Stimulated activated CD4-positive, alpha-beta T cell treated with anti-CD3 and anti-CD28 coated beads, TNF-alpha, amount 100 ng/mL, for 4 hours (primary cell): ENCODE measurements around the gene TGOLN2.
A peak's percentile ranks its signal among the peaks of the same experiment; 100 is the strongest.
"Not testable (repeated sequence)": the region's sequence is repeated elsewhere in the genome, so short reads cannot be mapped to it uniquely, and the experiment has no call there.

Experiments
- DNase-seq, 3 experiments: peaks; one replicate each; pipeline ENCODE4 v3.0.0-alpha.2; 2020; ENCODE audit warnings: low read depth in 3 of 3

The TGOLN2 gene

GRCh38 chr2:85340034-85340892 is 12.5 kb upstream of the TGOLN2 start:
- no peak for DNase-seq

DNA sequence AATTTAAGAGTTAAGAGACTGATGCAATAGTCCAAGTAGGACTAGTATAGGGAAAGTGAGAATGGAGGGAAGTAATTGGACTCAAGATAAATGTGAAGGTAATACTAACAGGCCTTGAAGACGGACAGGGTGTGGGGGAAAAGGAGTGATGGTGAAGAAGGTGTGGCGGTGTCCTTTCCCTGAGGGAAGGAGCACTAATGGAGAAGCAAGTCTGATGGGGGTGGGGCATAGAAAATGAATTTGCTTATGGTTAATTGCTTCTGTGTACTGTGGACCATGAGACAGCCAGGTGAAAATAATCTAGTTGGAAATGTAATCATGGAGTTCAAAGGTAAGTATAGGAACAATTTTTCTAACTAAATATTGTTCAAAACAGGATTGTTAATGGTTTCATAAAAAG is 7.1 kb upstream of the TGOLN2 start:
- no peak for DNase-seq

DNA sequence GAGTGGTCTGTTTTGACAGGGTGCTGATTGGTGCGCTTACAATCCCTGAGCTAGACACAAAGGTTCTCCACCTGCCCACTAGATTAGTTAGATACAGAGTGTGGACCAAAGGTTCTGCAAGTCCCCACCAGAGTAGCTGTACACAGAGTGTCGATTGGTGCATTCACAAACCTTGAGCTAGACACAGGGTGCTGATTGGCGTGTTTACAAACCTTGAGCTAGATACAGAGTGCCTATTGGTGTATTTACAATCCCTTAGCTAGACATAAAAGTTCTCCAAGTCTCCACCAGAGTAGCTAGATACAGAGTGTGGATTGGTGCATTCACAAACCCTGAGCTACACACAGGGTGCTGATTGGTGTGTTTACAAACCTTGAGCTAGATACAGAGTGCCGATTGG is 6.1 kb upstream of the TGOLN2 start:
- DNase-seq = not testable (repeated sequence)

DNA sequence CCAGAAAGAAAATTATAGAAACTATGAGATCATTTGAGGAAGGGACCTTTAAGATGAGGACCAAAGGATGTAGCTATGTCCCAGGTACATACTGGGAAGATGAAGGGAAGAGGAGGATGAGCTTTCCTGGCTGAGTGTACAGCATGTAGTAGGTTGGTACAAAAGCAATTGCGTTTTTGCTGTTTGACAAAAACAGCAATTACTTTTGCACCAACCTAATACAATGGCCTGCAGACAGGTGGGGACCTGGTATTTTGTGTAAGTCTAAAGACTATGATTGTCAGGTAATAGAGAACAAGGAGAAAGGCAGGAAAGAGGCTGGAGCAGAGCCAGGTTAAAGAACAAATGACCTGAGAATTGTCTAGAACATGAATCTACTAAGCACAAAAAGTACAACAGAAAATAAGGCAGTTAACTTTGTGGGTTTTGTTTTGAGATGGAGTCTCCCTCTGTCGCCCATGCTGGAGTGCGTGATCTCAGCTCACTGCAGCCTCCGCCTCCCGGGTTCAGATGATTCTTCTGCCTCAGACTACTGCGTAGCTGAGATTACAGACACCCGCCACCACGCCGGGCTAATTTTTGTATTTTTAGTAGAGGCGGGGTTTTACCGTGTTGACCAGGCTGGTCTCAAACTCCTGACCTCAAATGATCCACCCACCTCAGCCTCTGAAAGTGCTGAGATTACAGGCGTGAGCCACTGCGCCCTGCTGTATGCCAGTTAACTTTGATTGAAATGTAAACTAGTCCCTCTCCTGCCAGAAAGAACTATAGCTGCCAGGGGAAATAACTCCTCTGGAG is 3.2 kb upstream of the TGOLN2 start:
- DNase-seq = no peak

DNA sequence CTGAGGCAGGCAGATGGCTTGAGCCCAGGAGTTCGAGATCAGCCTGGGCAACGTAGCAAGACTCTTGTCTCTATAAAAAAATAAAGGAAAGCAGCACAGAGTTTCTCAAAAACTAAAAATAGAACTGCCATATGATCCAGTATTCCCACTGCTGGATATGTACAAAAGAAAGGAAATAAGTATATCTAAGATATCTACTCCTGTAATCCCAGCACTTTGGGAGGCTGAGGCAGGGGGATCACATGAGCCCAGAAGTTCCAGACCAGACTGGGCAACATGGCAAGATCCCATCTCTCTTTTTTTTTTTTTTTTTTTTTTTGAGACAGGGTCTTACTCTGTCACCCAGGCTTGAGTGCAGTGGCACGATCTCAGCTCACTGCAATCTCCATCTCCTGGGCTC is 1.9 kb upstream of the TGOLN2 start:
- not testable (repeated sequence) for DNase-seq

DNA sequence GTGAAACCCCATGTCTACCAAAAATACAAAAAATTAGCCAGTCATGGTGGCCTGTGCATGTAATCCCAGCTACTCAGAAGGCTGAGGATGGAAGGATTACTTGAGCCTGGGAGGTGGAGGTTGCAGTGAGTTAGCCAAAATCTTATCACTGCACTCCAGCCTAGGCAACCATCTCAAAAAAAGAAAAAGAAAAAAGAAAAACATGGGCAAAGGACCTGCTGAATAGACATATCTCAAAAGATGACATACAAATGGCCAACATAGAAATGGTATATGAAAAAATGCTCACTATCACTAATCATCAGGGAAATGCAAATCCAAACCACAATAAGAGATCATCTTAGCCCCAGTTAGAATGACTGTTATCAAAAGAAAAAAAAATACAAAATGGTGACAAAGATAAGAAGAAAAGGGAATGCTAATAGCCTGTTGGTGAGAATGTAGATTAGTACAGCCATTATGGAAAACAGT is 1.4 kb upstream of the TGOLN2 start:
- no peak for DNase-seq

- peak in 1 of 3 experiments; percentile 23 for DNase-seq
These were observed 498 bp downstream of the TGOLN2 start for GRCh38 chr2:85327160-85327821.

DNA sequence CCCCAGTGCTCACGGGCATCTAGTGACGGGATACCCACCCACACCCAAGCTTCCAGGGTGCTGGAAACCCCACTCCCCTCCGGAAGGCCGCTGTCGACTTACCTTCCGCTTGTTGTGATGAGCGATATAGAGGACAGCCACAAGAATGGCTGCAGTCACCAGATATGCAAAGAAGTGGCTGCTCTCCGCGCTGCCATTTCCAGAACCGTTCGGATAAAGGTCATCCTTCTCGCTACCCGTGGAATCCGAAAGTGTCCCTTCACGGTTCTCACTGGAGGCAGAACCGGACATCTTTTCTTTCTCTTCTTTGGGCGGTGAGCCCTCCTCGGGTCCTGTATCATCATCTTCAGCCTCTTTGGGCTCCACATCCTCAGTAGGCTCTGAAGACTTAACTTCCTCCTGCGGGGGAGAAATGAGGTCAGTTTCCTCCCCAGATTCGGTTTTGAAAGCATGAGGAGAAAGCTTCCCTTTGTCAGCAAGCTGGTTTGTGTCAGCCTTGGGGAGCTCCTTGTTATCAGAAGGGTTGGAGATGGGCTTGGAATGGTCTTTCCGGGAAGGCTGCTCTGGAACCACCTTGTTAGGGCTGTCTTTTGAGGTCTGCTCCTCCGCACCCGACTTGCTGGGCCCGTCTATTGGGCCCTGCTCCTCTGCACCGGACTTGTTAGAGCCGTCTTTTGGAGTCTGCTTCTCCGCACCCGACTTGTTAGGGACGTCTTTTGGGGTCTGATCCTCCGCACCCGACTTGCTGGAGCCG is 1.2 kb downstream of the TGOLN2 start:
- DNase-seq = no peak

DNA sequence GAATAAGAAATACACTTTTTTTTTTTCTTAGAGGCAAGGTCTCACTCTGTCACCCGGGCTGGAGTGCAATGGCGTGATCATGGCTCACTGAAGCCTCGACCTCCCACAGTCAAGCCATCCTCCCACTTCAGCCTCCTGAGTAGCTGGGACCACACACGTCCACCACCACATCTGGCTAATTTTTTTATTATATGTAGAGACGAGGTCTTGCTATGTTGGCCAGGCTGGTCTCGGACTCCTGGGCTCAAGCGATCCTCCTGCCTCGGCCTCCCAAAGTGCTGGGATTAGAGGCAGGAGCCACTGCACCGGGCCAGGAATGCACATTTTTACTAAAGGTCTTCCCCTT is 2.4 kb downstream of the TGOLN2 start:
- no peak for DNase-seq

- no peak for DNase-seq
These were observed 2.9 kb downstream of the TGOLN2 start for GRCh38 chr2:85324639-85325465.

- not testable (repeated sequence) for DNase-seq
These were observed 3.8 kb downstream of the TGOLN2 start for GRCh38 chr2:85323988-85324367.

- DNase-seq = no peak
These were observed 4.3 kb downstream of the TGOLN2 start for GRCh38 chr2:85323351-85323987.

GRCh38 chr2:85319796-85320195 is 8.0 kb downstream of the TGOLN2 start:
- DNase-seq = no peak

GRCh38 chr2:85318222-85319074 is 9.3 kb downstream of the TGOLN2 start:
- DNase-seq = no peak

- not testable (repeated sequence) for DNase-seq
These were observed 11.9 kb downstream of the TGOLN2 start for GRCh38 chr2:85315921-85316320.

DNA sequence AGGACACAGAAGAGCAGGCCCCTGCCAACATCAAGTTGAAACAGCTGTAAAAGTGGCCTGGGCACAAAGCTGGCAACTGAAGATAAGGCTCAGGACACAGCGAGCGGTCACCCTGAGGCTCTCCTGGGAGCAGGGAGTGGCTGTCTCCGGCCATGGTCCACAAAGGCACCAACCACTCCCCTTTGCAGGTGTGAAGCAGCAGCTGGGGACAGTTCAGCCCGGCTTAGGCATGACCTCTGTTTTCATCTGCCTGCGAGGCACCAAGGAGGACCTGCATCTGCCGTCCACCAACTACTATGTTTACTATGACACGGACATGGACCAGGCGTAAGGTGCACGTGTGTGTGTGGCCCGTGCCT is 12.9 kb downstream of the TGOLN2 start:
- no peak for DNase-seq

- no peak for DNase-seq
These were observed 15.4 kb downstream of the TGOLN2 start for GRCh38 chr2:85312404-85312803.

DNA sequence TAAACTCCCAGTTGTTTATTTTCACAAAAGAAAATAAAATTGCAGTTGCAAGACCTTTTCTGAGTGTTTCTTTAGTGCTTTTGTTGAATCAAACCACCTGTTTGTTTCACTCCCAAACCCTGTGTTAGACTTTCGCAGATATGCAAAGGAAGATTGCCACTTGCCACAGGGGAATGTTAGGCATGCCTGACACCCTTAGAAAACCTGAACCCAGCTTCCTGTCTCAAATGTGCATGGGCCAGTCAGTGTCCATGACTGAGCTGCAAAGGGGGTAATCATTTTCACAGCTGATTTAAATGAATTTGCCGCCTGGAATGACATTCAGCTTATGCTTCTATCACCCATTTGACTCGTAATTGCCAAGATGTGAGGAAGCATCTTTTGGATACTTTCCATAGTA is 17.5 kb downstream of the TGOLN2 start:
- DNase-seq = no peak

DNA sequence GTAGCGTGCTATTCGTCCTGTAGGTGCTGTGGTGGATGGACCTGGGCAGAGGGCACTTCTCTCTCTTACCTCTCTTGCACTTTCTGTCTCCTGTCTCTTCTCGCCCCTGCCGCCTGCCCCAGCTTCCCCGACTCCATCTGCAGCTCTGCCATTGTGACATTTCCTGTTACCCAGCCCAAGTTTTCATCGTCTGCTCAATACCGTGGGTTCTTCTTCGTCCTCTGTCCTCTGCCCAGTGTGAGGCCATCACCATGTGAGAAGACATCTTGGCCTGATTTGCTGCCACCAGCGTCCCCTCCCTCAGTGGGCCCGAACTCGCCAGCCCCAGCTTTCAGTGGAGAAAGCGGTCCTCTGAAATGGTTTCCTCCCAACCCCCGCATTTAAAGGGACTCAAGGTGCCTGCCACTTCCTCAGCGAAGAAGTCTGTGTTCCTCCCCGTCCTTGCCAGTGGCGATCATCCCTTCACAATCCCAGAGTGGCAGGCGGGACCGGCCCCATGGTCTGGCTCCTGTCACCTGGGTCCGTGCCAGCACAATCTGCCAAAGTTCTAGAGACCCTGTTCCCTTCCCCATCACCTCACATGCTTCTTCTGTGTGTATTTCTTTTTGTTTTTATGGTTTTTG is 18.0 kb downstream of the TGOLN2 start:
- no peak for DNase-seq
